Sigmoid colon (tissue), 4 donors: Measurements from ENCODE around the gene MAGI2.

Experiments
- CTCF ChIP-seq, 4 experiments: fragments of 450-650 bp in 3 of 4; fragments of 200-600 bp in 1 of 4; IDR thresholded peaks; one replicate each; pipeline ENCODE4 v1.5.1; 2016 to 2019; ENCODE audit warnings: antibody characterized with exemption in 4 of 4, mild to moderate bottlenecking in 3 of 4, moderate library complexity in 2 of 4
- EP300 ChIP-seq, 4 donors: sonication (generic); formaldehyde crosslinking; IDR thresholded peaks; one replicate each; pipeline ENCODE4 v1.6.1; 2017; ENCODE audit warnings: antibody characterized with exemption in 4 of 4
- POLR2A ChIP-seq, 2 donors: fragments of 450-650 bp; IDR thresholded peaks; one replicate each; pipeline ENCODE4 v1.6.1; 2016; ENCODE audit warnings: antibody characterized with exemption in 2 of 2, mild to moderate bottlenecking in 2 of 2, moderate library complexity in 2 of 2

- TF ChIP-seq CTCF (IDR thresholded peaks at IDR 0.05) (no peak), POLR2A (IDR thresholded peaks at IDR 0.05) (no peak), EP300 (IDR thresholded peaks at IDR 0.05) (no peak)
Observed at GRCh38 chr7:78752554-78752953, 700.9 kb downstream of the MAGI2 start.
